Measurements from ENCODE around the gene SLC2A1.

DNA sequence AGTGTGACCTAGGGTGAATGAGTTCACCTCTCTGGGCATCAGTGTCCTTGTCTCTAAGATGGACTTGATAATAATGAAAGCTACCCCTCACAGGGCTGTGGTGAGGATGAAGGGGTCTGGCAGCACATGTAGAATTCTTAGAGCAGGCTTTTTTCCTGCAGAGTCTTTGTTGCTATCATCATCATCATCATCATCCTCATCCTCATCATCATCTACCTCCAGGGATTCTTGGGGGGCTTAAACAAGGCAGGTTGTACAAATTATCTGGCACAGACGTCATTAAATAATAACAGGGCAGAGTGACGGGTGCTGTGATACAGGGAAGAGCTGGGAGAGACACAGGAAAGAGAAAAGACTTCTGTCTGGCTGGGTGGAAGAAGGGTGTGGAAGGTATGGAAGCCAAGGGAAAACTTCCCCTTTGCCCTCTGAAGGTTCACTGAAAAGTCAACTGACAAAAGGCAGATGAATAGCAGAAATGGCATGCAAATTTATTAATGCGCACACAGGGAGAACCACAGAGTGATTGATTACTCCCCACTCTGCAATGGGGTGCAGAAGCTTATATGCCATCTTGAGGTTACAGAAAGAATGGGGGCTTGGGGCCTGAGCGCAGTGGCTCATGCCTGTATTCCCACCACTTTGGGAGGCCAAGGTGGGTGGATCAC lies 17.0 kb upstream of the SLC2A1 start:
- TF ChIP-seq POLR2A (IDR thresholded peaks at IDR 0.05) (no peak), POLR2AphosphoS5 (IDR thresholded peaks at IDR 0.05) (no peak)
- TF ChIP-seq, protein P1, sequence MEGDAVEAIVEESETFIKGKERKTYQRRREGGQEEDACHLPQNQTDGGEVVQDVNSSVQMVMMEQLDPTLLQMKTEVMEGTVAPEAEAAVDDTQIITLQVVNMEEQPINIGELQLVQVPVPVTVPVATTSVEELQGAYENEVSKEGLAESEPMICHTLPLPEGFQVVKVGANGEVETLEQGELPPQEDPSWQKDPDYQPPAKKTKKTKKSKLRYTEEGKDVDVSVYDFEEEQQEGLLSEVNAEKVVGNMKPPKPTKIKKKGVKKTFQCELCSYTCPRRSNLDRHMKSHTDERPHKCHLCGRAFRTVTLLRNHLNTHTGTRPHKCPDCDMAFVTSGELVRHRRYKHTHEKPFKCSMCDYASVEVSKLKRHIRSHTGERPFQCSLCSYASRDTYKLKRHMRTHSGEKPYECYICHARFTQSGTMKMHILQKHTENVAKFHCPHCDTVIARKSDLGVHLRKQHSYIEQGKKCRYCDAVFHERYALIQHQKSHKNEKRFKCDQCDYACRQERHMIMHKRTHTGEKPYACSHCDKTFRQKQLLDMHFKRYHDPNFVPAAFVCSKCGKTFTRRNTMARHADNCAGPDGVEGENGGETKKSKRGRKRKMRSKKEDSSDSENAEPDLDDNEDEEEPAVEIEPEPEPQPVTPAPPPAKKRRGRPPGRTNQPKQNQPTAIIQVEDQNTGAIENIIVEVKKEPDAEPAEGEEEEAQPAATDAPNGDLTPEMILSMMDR (IDR thresholded peaks at IDR 0.05 in 8 of 11, conservative IDR thresholded peaks at IDR 0.05 in 3 of 11): no peak
